HCT116 (cell line): Measurements from ENCODE around the gene NAT10. TPM values are rescaled to one million over a fixed set of nuclear protein-coding genes. Genes with fewer than 3 reads are reported as not detected.

Experiments used
- ATAC-seq: fragments of 200-7000 bp; cut with Tn5 transposase; 2 replicates; pipeline ENCODE4 v1.9.1; 2020; ENCODE audit warnings: mild to moderate bottlenecking, moderate library complexity
- BruUV-seq: library from RNA; stranded (reverse); fragments of 400-500 nt; replicated peaks from 2 replicates; lab custom pipeline; 2021; lab: Mats Ljungman, UMichigan
- CTCF ChIA-PET: fragments of 300-600 bp; sonication (Branson Sonifier 250); formaldehyde crosslinking; loops from one replicate; lab custom pipeline; 2021; ENCODE audit warnings: antibody characterized with exemption; lab: Charles Lee
- POLR2A ChIA-PET: fragments of 300-600, 350-600 bp; sonication (Branson Sonifier 250); formaldehyde crosslinking; loops from one replicate; lab custom pipeline; 2021; ENCODE audit warnings: antibody characterized with exemption; lab: Charles Lee
- RAD21 ChIA-PET, 2 experiments: fragments of 300-600 bp; sonication (Branson Sonifier 250); formaldehyde crosslinking; loops; one replicate each; lab custom pipeline; 2023; ENCODE audit warnings: low total read pairs in 2 of 2; ENCODE audit not compliant: uncharacterized antibody in 2 of 2, unreplicated experiment in 2 of 2, low non-redundant PET in 1 of 2; lab: Charles Lee
- DNase-seq: peaks from one replicate; pipeline ENCODE4 v3.0.0-alpha.2; 2010; ENCODE audit warnings: low read depth, low spot score
- H2AFZ ChIP-seq: fragments of 200-600 bp; shearing (Covaris generic), sonication (generic); 2 replicates; pipeline ENCODE4 v1.6.1; 2017; ENCODE audit warnings: low read depth, mixed run types, mixed read lengths, antibody characterized with exemption, low read length; ENCODE audit not compliant: poor library complexity, severe bottlenecking
- H3K27ac ChIP-seq: 2 replicates; pipeline ENCODE4 v1.5.1; 2012; ENCODE audit warnings: low read depth, low read length
- H3K27me3 ChIP-seq: fragments of 200-600 bp; sonication (generic); 2 replicates; pipeline ENCODE4 v1.6.1; 2016; ENCODE audit warnings: mixed run types, low read length, mixed read lengths; ENCODE audit not compliant: insufficient read depth
- H3K36me3 ChIP-seq, 2 experiments: fragments of 200-500 bp in 1 of 2; fragments of 200-600 bp in 1 of 2; sonication (Bioruptor generic) in 1 of 2; sonication (generic) in 1 of 2; 2 replicates each; pipeline versions ENCODE4 v1.5.1 to v1.6.1; 2014 to 2016; ENCODE audit warnings: low read length in 2 of 2, inconsistent platforms in 1 of 2, mixed read lengths in 1 of 2, mixed run types in 1 of 2; ENCODE audit not compliant: insufficient read depth in 2 of 2, control insufficient read depth in 1 of 2
- H3K4me1 ChIP-seq, 2 experiments: fragments of 200-600 bp in 1 of 2; sonication (generic) in 1 of 2; 2 replicates each; pipeline versions ENCODE4 v1.5.1 to v1.6.1; 2012 to 2017; ENCODE audit warnings: low read length in 2 of 2, inconsistent platforms in 1 of 2, mild to moderate bottlenecking in 1 of 2, mixed read lengths in 1 of 2, mixed run types in 1 of 2, moderate library complexity in 1 of 2; ENCODE audit not compliant: insufficient read depth in 2 of 2, control insufficient read depth in 1 of 2
- H3K4me2 ChIP-seq: fragments of 200-600 bp; sonication (generic); 2 replicates; pipeline ENCODE4 v1.6.1; 2017; ENCODE audit warnings: mixed run types, low read length, mixed read lengths
- H3K4me3 ChIP-seq, 2 experiments: fragments of 200-600 bp in 1 of 2; sonication (generic) in 1 of 2; replicated peaks in 1 of 2; 2 replicates each; pipeline ENCODE4 v1.5.1; 2011 to 2016; ENCODE audit warnings: low read length in 2 of 2, control low read depth in 1 of 2, low read depth in 1 of 2, mild to moderate bottlenecking in 1 of 2, mixed read lengths in 1 of 2, mixed run types in 1 of 2
- H3K79me2 ChIP-seq: fragments of 200-600 bp; sonication (generic); 2 replicates; pipeline ENCODE4 v1.6.1; 2017; ENCODE audit warnings: mild to moderate bottlenecking, mixed run types, low read length, moderate library complexity, mixed read lengths; ENCODE audit not compliant: insufficient read depth
- H3K9ac ChIP-seq: fragments of 200-600 bp; sonication (generic); 2 replicates; pipeline ENCODE4 v1.6.1; 2016; ENCODE audit warnings: low read length, mixed read lengths
- H3K9me2 ChIP-seq: fragments of 200-600 bp; sonication (generic), shearing (Covaris generic); 2 replicates; pipeline ENCODE4 v1.6.1; 2017; ENCODE audit warnings: mixed run types, mild to moderate bottlenecking, moderate library complexity; ENCODE audit not compliant: insufficient read depth
- H3K9me3 ChIP-seq, 2 experiments: fragments of 200-500 bp in 1 of 2; fragments of 200-600 bp in 1 of 2; sonication (Bioruptor generic) in 1 of 2; sonication (generic) in 1 of 2; 2 replicates each; pipeline ENCODE4 v1.6.1; 2014 to 2017; ENCODE audit warnings: low read length in 2 of 2, mixed read lengths in 2 of 2, inconsistent platforms in 1 of 2, low read depth in 1 of 2, mild to moderate bottlenecking in 1 of 2, mixed run types in 1 of 2, moderate library complexity in 1 of 2; ENCODE audit not compliant: control insufficient read depth in 1 of 2, insufficient read depth in 1 of 2
- H4K20me1 ChIP-seq: fragments of 200-600 bp; sonication (generic), shearing (Covaris generic); 2 replicates; pipeline ENCODE4 v1.6.1; 2017; ENCODE audit warnings: mixed run types, mild to moderate bottlenecking, moderate library complexity; ENCODE audit not compliant: insufficient read depth
- CBX3 ChIP-seq: IDR thresholded peaks from 2 replicates; pipeline ENCODE4 v1.6.1; 2012; ENCODE audit warnings: low read depth
- CEBPB ChIP-seq: IDR thresholded peaks from 2 replicates; pipeline ENCODE4 v1.6.1; 2012; ENCODE audit warnings: low read depth
- EZH2 ChIP-seq: fragments of 200-600 bp; sonication (generic); IDR thresholded peaks from 2 replicates; pipeline ENCODE4 v1.6.1; 2017; ENCODE audit warnings: antibody characterized with exemption, mixed run types
- SP1 ChIP-seq: IDR thresholded peaks from 2 replicates; pipeline ENCODE4 v1.6.1; 2012; ENCODE audit warnings: low read depth
- intact Hi-C: fragments of 100-400 bp; cut with micrococcal nuclease; formaldehyde crosslinking; loops from 2 replicates; pipeline ENCODE4 v1.10.0; 2022
- total RNA-seq: library from RNA; stranded (reverse); gene quantifications from one replicate; pipeline ENCODE4 v1.2.1, GENCODE V29; 2021; ENCODE audit not compliant: unreplicated experiment
- TF ChIP-seq, protein P1 (sequence below): IDR thresholded peaks from 2 replicates; pipeline ENCODE4 v1.6.1; 2012
- TF ChIP-seq, protein P2 (sequence below): IDR thresholded peaks from 2 replicates; pipeline ENCODE4 v1.6.1; 2011; ENCODE audit warnings: mild to moderate bottlenecking, low read length, moderate library complexity; ENCODE audit not compliant: insufficient replicate concordance; ENCODE audit errors: extremely low read depth
- TF ChIP-seq, protein P3 (sequence below), 3 experiments: fragments of 200-600 bp in 1 of 3; sonication (generic) in 1 of 3; IDR thresholded peaks in 2 of 3; conservative IDR thresholded peaks in 1 of 3; 2 replicates each; pipeline ENCODE4 v1.5.1; 2012 to 2017; ENCODE audit warnings: low read depth in 2 of 3, low read length in 2 of 3, antibody characterized with exemption in 1 of 3, borderline replicate concordance in 1 of 3, control low read depth in 1 of 3, mild to moderate bottlenecking in 1 of 3, mixed read lengths in 1 of 3, mixed run types in 1 of 3, moderate library complexity in 1 of 3; ENCODE audit not compliant: insufficient read depth in 1 of 3

NAT10 gene
- total RNA-seq, 1 experiment from 2014 or later, result 101 TPM

DNA sequence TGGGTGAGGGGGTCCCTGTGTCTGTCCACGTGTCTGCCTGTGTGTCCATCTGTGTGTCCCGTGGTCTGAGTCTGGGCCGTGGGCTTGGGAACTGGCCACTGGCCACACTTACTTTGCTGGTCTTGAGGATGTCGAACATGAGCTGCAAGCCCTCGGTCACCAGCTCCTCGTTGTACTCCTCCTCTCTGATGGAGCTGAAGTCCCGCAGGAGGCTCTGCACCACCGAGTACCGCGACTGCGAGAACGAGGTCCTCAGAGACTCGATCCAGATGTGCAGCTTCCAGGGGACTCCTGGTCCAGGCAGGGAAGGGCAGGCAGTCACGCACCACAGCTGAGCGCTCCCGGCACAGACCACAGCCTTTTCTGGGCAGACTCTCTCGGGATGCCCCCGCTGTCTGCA, 55.4 kb downstream of the NAT10 start:
- ATAC-seq, result no peak
- Histone ChIP-seq H3K36me3 (peaks cover 0 to 3% of the 10 kb centered on the region in 2 experiments; a peak in 1 of 4 replicates), H2AFZ (no peak overlapping the region), H3K9me2 (no peaks in the 10 kb centered on the region), H3K4me2 (no peak overlapping the region), H3K9ac (no peak overlapping the region), H3K4me1 (peaks cover 0 to 3% of the 10 kb centered on the region in 2 experiments; a peak in 1 of 4 replicates), H3K27me3 (no peaks in the 10 kb centered on the region), H3K79me2 (no peaks in the 10 kb centered on the region), H3K9me3 (no peaks in the 10 kb centered on the region), H4K20me1 (no peaks in the 10 kb centered on the region), H3K27ac (no peak overlapping the region), H3K4me3 (no peak overlapping the region)
- ChIA-PET POLR2A (no interaction called here), RAD21 (interaction anchor here in 1 of 2 experiments (0.7 kb wide), 1 partner anchor 12 kb away, joined by 3 read pairs; no protein-coding TSS in a partner anchor), CTCF (interaction anchor here (0.6 kb wide), 1 partner anchor 209 kb away, joined by 3 read pairs; no protein-coding TSS in a partner anchor)
- no peak for DNase-seq
- intact Hi-C loops, result no loop called here
- no peak for TF ChIP-seq SP1
- no TSS peak for BruUV-seq

DNA sequence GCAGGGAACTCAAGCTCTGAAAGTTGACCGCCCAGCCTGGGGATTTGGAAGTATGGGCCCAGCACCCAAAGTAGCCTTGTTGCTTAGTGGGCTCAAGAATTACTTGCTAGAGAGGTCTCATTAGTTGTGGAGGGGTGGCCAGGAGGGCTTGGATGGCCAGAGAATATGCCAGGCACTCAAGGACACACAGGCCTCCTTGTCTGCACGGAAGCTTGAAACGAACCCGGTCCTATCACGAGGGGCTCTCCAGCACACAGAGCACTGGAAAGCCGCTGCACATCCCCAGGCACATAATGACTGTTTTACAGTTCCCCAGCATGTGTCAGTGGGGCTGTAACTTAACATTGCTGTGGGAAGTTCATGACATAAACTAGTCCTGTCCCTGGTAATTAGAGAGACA, 55.9 kb downstream of the NAT10 start:
- POLR2A ChIA-PET, result no interaction called here
- Histone ChIP-seq H3K4me1 (peaks cover 0 to 9% of the 10 kb centered on the region in 2 experiments; a peak in 2 of 4 replicates), H3K27ac (no peak overlapping the region)

More for the DNA sequence above, 55.9 kb downstream of the NAT10 start:
- no peaks in the 10 kb centered on the region for H4K20me1 ChIP-seq
- no peaks in the 10 kb centered on the region for H3K9me3 ChIP-seq
- RAD21 ChIA-PET, result interaction anchor here in 1 of 2 experiments (0.5 kb wide), 1 partner anchor 145 kb away, joined by 5 read pairs; no protein-coding TSS in a partner anchor
- no peak overlapping the region for H2AFZ ChIP-seq
- no peaks in the 10 kb centered on the region for H3K27me3 ChIP-seq
- H3K4me3 ChIP-seq, result no peak overlapping the region
- intact Hi-C loops, result no loop called here
- no peaks in the 10 kb centered on the region for H3K79me2 ChIP-seq
- ATAC-seq, result no peak
- no peak overlapping the region for H3K4me2 ChIP-seq
- TF ChIP-seq, protein P1, sequence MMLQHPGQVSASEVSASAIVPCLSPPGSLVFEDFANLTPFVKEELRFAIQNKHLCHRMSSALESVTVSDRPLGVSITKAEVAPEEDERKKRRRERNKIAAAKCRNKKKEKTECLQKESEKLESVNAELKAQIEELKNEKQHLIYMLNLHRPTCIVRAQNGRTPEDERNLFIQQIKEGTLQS, result no peak
- TF ChIP-seq, protein P2, sequence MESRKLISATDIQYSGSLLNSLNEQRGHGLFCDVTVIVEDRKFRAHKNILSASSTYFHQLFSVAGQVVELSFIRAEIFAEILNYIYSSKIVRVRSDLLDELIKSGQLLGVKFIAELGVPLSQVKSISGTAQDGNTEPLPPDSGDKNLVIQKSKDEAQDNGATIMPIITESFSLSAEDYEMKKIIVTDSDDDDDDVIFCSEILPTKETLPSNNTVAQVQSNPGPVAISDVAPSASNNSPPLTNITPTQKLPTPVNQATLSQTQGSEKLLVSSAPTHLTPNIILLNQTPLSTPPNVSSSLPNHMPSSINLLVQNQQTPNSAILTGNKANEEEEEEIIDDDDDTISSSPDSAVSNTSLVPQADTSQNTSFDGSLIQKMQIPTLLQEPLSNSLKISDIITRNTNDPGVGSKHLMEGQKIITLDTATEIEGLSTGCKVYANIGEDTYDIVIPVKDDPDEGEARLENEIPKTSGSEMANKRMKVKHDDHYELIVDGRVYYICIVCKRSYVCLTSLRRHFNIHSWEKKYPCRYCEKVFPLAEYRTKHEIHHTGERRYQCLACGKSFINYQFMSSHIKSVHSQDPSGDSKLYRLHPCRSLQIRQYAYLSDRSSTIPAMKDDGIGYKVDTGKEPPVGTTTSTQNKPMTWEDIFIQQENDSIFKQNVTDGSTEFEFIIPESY, result no peak
- TF ChIP-seq CBX3 (no peak), CEBPB (no peak), EZH2 (no peak)
- TF ChIP-seq, protein P3, sequence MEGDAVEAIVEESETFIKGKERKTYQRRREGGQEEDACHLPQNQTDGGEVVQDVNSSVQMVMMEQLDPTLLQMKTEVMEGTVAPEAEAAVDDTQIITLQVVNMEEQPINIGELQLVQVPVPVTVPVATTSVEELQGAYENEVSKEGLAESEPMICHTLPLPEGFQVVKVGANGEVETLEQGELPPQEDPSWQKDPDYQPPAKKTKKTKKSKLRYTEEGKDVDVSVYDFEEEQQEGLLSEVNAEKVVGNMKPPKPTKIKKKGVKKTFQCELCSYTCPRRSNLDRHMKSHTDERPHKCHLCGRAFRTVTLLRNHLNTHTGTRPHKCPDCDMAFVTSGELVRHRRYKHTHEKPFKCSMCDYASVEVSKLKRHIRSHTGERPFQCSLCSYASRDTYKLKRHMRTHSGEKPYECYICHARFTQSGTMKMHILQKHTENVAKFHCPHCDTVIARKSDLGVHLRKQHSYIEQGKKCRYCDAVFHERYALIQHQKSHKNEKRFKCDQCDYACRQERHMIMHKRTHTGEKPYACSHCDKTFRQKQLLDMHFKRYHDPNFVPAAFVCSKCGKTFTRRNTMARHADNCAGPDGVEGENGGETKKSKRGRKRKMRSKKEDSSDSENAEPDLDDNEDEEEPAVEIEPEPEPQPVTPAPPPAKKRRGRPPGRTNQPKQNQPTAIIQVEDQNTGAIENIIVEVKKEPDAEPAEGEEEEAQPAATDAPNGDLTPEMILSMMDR (IDR thresholded peaks at IDR 0.05 in 2 of 3, conservative IDR thresholded peaks at IDR 0.05 in 1 of 3; ENCODE audit: borderline replicate concordance in 1 of 3, insufficient read depth in 1 of 3, low read depth in 2 of 3, low read length in 2 of 3), result no peak
- TF ChIP-seq, all 23 proteins: peak for 0
- CTCF ChIA-PET, result interaction anchor here (0.6 kb wide), 1 partner anchor 208 kb away, joined by 3 read pairs; no protein-coding TSS in a partner anchor
- peaks cover 0 to 3% of the 10 kb centered on the region in 2 experiments; a peak in 1 of 4 replicates for H3K36me3 ChIP-seq
- DNase-seq, result no peak
- H3K9ac ChIP-seq, result no peak overlapping the region
- H3K9me2 ChIP-seq, result no peaks in the 10 kb centered on the region
- no TSS peak for BruUV-seq
